H1 (cell line): ENCODE data around the gene CDK5R2. TPM values are rescaled to one million over a fixed set of nuclear protein-coding genes. Genes with fewer than 3 reads are reported as not detected.
A peak's percentile ranks its signal among the peaks of the same experiment; 100 is the strongest.

Source experiments
- CTCF ChIA-PET: fragments of 300-600 bp; sonication (Branson Sonifier 250); formaldehyde crosslinking; loops from one replicate; lab custom pipeline; 2021; ENCODE audit not compliant: partially characterized antibody; lab: Charles Lee
- POLR2A ChIA-PET: fragments of 300-600 bp; sonication (Branson Sonifier 250); formaldehyde crosslinking; loops from one replicate; lab custom pipeline; 2021; ENCODE audit warnings: inconsistent platforms; ENCODE audit not compliant: partially characterized antibody; lab: Charles Lee
- DNase-seq, 2 experiments: peaks; one replicate each; pipeline versions ENCODE4 v3.0.0 to v3.0.0-alpha.2; 2010 to 2022; ENCODE audit warnings: low spot score in 2 of 2, low read depth in 1 of 2, mixed read lengths in 1 of 2
- FAIRE-seq: peaks from 2 replicates; lab custom pipeline; 2011; peaks lifted over from hg19 to GRCh38; lab: Jason Lieb, UNC
- H2AFZ ChIP-seq: 2 replicates; pipeline ENCODE4 v1.8.1; 2012; ENCODE audit warnings: low read length, inconsistent platforms
- H2AK5ac ChIP-seq: 2 replicates; pipeline ENCODE4 v1.6.1; 2013; ENCODE audit warnings: low read depth, low read length
- H2BK120ac ChIP-seq: replicated peaks from 2 replicates; pipeline ENCODE3; 2013; ENCODE audit warnings: low read depth, low read length, inconsistent platforms
- H2BK12ac ChIP-seq: 2 replicates; pipeline ENCODE4 v1.6.1; 2013; ENCODE audit warnings: low read depth, low read length
- H2BK15ac ChIP-seq: 2 replicates; pipeline ENCODE4 v1.6.1; 2013; ENCODE audit warnings: low read length
- H2BK20ac ChIP-seq: 2 replicates; pipeline ENCODE4 v1.6.1; 2013; ENCODE audit warnings: low read length
- H2BK5ac ChIP-seq: 2 replicates; pipeline ENCODE4 v1.6.1; 2013; ENCODE audit warnings: low read depth, low read length
- H3K14ac ChIP-seq: 2 replicates; pipeline ENCODE4 v1.6.1; 2013; ENCODE audit warnings: inconsistent platforms; ENCODE audit not compliant: insufficient read length
- H3K18ac ChIP-seq: 2 replicates; pipeline ENCODE4 v1.6.1; 2013; ENCODE audit warnings: low read length; ENCODE audit errors: extremely low read depth
- H3K23ac ChIP-seq: 2 replicates; pipeline ENCODE4 v1.6.1; 2013; ENCODE audit warnings: inconsistent platforms; ENCODE audit not compliant: insufficient read length
- H3K23me2 ChIP-seq: 2 replicates; pipeline ENCODE4 v1.6.1; 2013; ENCODE audit warnings: low read depth, low read length
- H3K27ac ChIP-seq: 2 replicates; pipeline ENCODE4 v1.6.1; 2011; ENCODE audit warnings: low read depth, low read length, inconsistent platforms
- H3K27me3 ChIP-seq, 4 experiments: replicated peaks in 1 of 4; 1 replicate in 1 of 4; 2 replicates in 3 of 4; pipeline versions ENCODE4 v1.6.1 to v1.8.1; 2011 to 2013; ENCODE audit warnings: low read length in 3 of 4, mild to moderate bottlenecking in 3 of 4, inconsistent platforms in 2 of 4, mixed read lengths in 2 of 4, moderate library complexity in 1 of 4; ENCODE audit not compliant: control insufficient read depth in 3 of 4, insufficient read depth in 3 of 4; ENCODE audit errors: extremely low read depth in 1 of 4
- H3K36me3 ChIP-seq, 4 experiments: 2 replicates each; pipeline versions ENCODE4 v1.6.1 to v1.8.1; 2011 to 2013; ENCODE audit warnings: mild to moderate bottlenecking in 4 of 4, low read length in 3 of 4, moderate library complexity in 2 of 4, control low read depth in 1 of 4, inconsistent platforms in 1 of 4; ENCODE audit not compliant: insufficient read depth in 4 of 4, control insufficient read depth in 2 of 4
- H3K4ac ChIP-seq: replicated peaks from 2 replicates; pipeline ENCODE3; 2013; ENCODE audit warnings: low read length, low read depth, mixed read lengths, inconsistent platforms; ENCODE audit not compliant: insufficient read length
- H3K4me1 ChIP-seq, 4 experiments: replicated peaks in 1 of 4; 1 replicate in 1 of 4; 2 replicates in 3 of 4; pipeline versions ENCODE4 v1.6.1 to v1.8.1; 2011 to 2013; ENCODE audit warnings: low read length in 3 of 4, inconsistent platforms in 2 of 4, mixed read lengths in 1 of 4; ENCODE audit not compliant: insufficient read depth in 4 of 4, control insufficient read depth in 3 of 4
- H3K4me2 ChIP-seq, 2 experiments: 2 replicates each; pipeline versions ENCODE4 v1.6.1 to v1.8.1; 2011 to 2013; ENCODE audit warnings: low read depth in 2 of 2, low read length in 2 of 2, control low read depth in 1 of 2, inconsistent platforms in 1 of 2, mild to moderate bottlenecking in 1 of 2; ENCODE audit not compliant: insufficient read depth in 1 of 2
- H3K4me3 ChIP-seq, 4 experiments: fragments of 200-600, 300-600 bp in 1 of 4; sonication (generic), shearing (Covaris generic), sonication (Bioruptor Twin) in 1 of 4; 2 replicates each; pipeline versions ENCODE4 v1.5.1 to v1.8.1; 2011 to 2016; ENCODE audit warnings: low read length in 4 of 4, low read depth in 3 of 4, control low read depth in 2 of 4, inconsistent platforms in 2 of 4, mild to moderate bottlenecking in 2 of 4, mixed read lengths in 1 of 4, moderate library complexity in 1 of 4; ENCODE audit not compliant: insufficient read depth in 2 of 4; ENCODE audit errors: extremely low read depth in 1 of 4
- H3K56ac ChIP-seq: replicated peaks from 2 replicates; pipeline ENCODE3; 2013; ENCODE audit warnings: low read depth, mild to moderate bottlenecking, mixed read lengths, low read length, inconsistent platforms; ENCODE audit not compliant: insufficient read length
- H3K79me1 ChIP-seq: 2 replicates; pipeline ENCODE4 v1.6.1; 2013; ENCODE audit warnings: low read depth, low read length, control low read depth
- H3K79me2 ChIP-seq, 2 experiments: 2 replicates each; pipeline versions ENCODE4 v1.6.1 to v1.8.1; 2012 to 2013; ENCODE audit warnings: low read length in 2 of 2, mild to moderate bottlenecking in 2 of 2, inconsistent platforms in 1 of 2; ENCODE audit not compliant: insufficient read depth in 2 of 2, control insufficient read depth in 1 of 2
- H3K9ac ChIP-seq, 4 experiments: replicated peaks in 1 of 4; 1 replicate in 1 of 4; 2 replicates in 3 of 4; pipeline versions ENCODE4 v1.6.1 to v1.8.1; 2011 to 2013; ENCODE audit warnings: low read depth in 3 of 4, low read length in 3 of 4, control low read depth in 2 of 4, mild to moderate bottlenecking in 2 of 4, moderate library complexity in 2 of 4, inconsistent platforms in 1 of 4; ENCODE audit errors: extremely low read depth in 1 of 4
- H3K9me3 ChIP-seq, 2 experiments: 2 replicates each; pipeline versions ENCODE4 v1.6.1 to v1.8.1; 2012 to 2013; ENCODE audit warnings: mild to moderate bottlenecking in 2 of 2, moderate library complexity in 2 of 2, control low read depth in 1 of 2, inconsistent platforms in 1 of 2, low read depth in 1 of 2, low read length in 1 of 2, mixed read lengths in 1 of 2; ENCODE audit not compliant: insufficient read depth in 2 of 2
- H4K20me1 ChIP-seq, 2 experiments: replicated peaks in 1 of 2; 2 replicates each; pipeline versions ENCODE3 to v1.8.1; 2011 to 2013; ENCODE audit warnings: inconsistent platforms in 2 of 2, low read length in 2 of 2, mild to moderate bottlenecking in 1 of 2; ENCODE audit not compliant: insufficient read depth in 2 of 2, control insufficient read depth in 1 of 2
- H4K5ac ChIP-seq: 2 replicates; pipeline ENCODE4 v1.6.1; 2013; ENCODE audit warnings: low read length, low read depth, mixed read lengths, inconsistent platforms; ENCODE audit not compliant: insufficient read length
- H4K8ac ChIP-seq: 2 replicates; pipeline ENCODE4 v1.8.0; 2013; ENCODE audit warnings: mild to moderate bottlenecking, moderate library complexity, low read length, inconsistent platforms; ENCODE audit not compliant: insufficient read depth; ENCODE audit errors: extremely low read depth
- H4K91ac ChIP-seq: replicated peaks from 2 replicates; pipeline ENCODE3; 2013; ENCODE audit warnings: low read length, mixed read lengths, inconsistent platforms; ENCODE audit not compliant: insufficient read length
- EGR1 ChIP-seq: IDR thresholded peaks from 2 replicates; pipeline ENCODE4 v1.6.1; 2011; ENCODE audit warnings: low read depth, low read length, borderline replicate concordance
- JUN ChIP-seq: IDR thresholded peaks from 2 replicates; pipeline ENCODE4 v1.6.1; 2011; ENCODE audit warnings: low read depth, mild to moderate bottlenecking, improper control_type of control experiment, low read length
- JUND ChIP-seq: IDR thresholded peaks from 2 replicates; pipeline ENCODE4 v1.6.1; 2011; ENCODE audit warnings: mild to moderate bottlenecking, improper control_type of control experiment, low read length
- RFX5 ChIP-seq: IDR thresholded peaks from 2 replicates; pipeline ENCODE4 v1.6.1; 2011; ENCODE audit warnings: low read depth, low read length, improper control_type of control experiment, borderline replicate concordance
- RNF2 ChIP-seq: fragments of 200-900, 300-1000 bp; sonication (generic); IDR thresholded peaks from 2 replicates; pipeline ENCODE4 v1.7.1; 2016; ENCODE audit warnings: borderline replicate concordance, low read depth, mild to moderate bottlenecking, antibody characterized with exemption, low read length; ENCODE audit not compliant: poor library complexity, severe bottlenecking; ENCODE audit errors: missing control alignments
- SIRT6 ChIP-seq: IDR thresholded peaks from one replicate; pipeline ENCODE4 v1.7.1; 2012; ENCODE audit warnings: low read length, inconsistent platforms
- SP2 ChIP-seq: IDR thresholded peaks from 2 replicates; pipeline ENCODE4 v1.6.1; 2012; ENCODE audit warnings: mild to moderate bottlenecking, low read length, inconsistent platforms
- WGBS, 2 experiments: shearing (Covaris generic) in 1 of 2; methylation state at CpG; one replicate each; pipeline versions ENCODE4 v1.1.6 to v1.1.7; 2013 to 2015; ENCODE audit warnings: low lambda C conversion rate in 2 of 2, mixed read lengths in 2 of 2, inconsistent platforms in 1 of 2, low coverage in 1 of 2, missing lambda C conversion rate in 1 of 2; ENCODE audit not compliant: insufficient replicate concordance in 2 of 2, insufficient coverage in 1 of 2, insufficient read length in 1 of 2; ENCODE audit errors: extremely low coverage in 1 of 2, missing lambda C conversion rate in 1 of 2; 5-methylcytosine and 5-hydroxymethylcytosine counted together
- polyA plus RNA-seq, 7 experiments: library from polyadenylated mRNA; depleted of rRNA in 3 of 7; stranded (reverse) in 5 of 7; unstranded in 2 of 7; fragments of >200 nt in 5 of 7; fragments of 200-250 nt in 2 of 7; gene quantifications; 1 replicate in 5 of 7; 2 replicates in 1 of 7; 4 replicates in 1 of 7; pipeline versions ENCODE4 v1.2.1 to v1.2.3, GENCODE V29; 2011 to 2013; ENCODE audit warnings: missing spikeins in 2 of 7, mixed read lengths in 2 of 7
- total RNA-seq: library from RNA; stranded (reverse); fragmentation: NEBNext Ultra II Directional; extraction: Animal tissue kit (Norgen Biotek cat#: 25700); gene quantifications from 2 replicates; pipeline ENCODE4 v1.2.1, GENCODE V29; 2021
- TF ChIP-seq, protein P1 (sequence below): IDR thresholded peaks from 2 replicates; pipeline ENCODE4 v1.6.1; 2011; ENCODE audit warnings: low read length, improper control_type of control experiment

CDK5R2 gene
- total and polyA plus RNA-seq, 2 of the 8 experiments (the other 6 are each of a cell fraction or from before 2014, with no cell fraction given) = 0.14 TPM; not detected in 1

GRCh38 chr2:219003267-219003634, 43.8 kb downstream of the CDK5R2 start:
- no peak overlapping the region for H3K4ac ChIP-seq
- TF ChIP-seq, protein P1, sequence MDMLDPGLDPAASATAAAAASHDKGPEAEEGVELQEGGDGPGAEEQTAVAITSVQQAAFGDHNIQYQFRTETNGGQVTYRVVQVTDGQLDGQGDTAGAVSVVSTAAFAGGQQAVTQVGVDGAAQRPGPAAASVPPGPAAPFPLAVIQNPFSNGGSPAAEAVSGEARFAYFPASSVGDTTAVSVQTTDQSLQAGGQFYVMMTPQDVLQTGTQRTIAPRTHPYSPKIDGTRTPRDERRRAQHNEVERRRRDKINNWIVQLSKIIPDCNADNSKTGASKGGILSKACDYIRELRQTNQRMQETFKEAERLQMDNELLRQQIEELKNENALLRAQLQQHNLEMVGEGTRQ = no peak
- TF ChIP-seq RFX5 (no peak), RNF2 (no peak), EGR1 (no peak; the same call in 1 of the 2 replicates), SP2 (no peak), JUN (no peak), JUND (no peak), SIRT6 (no peak)
- FAIRE-seq (peak; percentile 63), DNase-seq (no peak)
- H3K4me2 ChIP-seq = peak overlapping the region; percentile 52 to 74
- no peak overlapping the region for H3K27ac ChIP-seq
- H2AFZ ChIP-seq = no peak overlapping the region
- CTCF ChIA-PET = interaction anchor here (0.5 to 19.5 kb wide), 35 partner anchors 8 to 310 kb away, joined by 3 to 284 read pairs (median 6); partner anchors contain the start of genes CFAP65, CRYBA2, FEV and IHH
- H3K14ac ChIP-seq = no peak overlapping the region
- H3K56ac ChIP-seq = no peak overlapping the region
- H4K20me1 ChIP-seq = peaks cover 1 to 7% of the 10 kb centered on the region in 2 experiments
- peaks cover 10% of the 10 kb centered on the region; the same call in 1 of the 2 replicates for H3K23me2 ChIP-seq
- no peak overlapping the region for H2BK12ac ChIP-seq
- no peaks in the 10 kb centered on the region for H3K9me3 ChIP-seq
- H3K4me1 ChIP-seq = peaks cover 0 to 32% (median 22%) of the 10 kb centered on the region in 4 experiments; a peak in 6 of 7 replicates
- 5% methylated on average over 20 of the region's 20 CpGs; no CpG with 5 or more reads in 1 of the 2 experiments for WGBS, 2 experiments
- H4K8ac ChIP-seq = no peak overlapping the region
- H2BK120ac ChIP-seq = no peak overlapping the region
- H3K18ac ChIP-seq = no peak overlapping the region
- H3K23ac ChIP-seq = no peak overlapping the region
- H4K5ac ChIP-seq = no peak overlapping the region
- no peak overlapping the region for H4K91ac ChIP-seq
- no peak overlapping the region for H2BK20ac ChIP-seq
- POLR2A ChIA-PET = no interaction called here
- no peak overlapping the region for H2BK5ac ChIP-seq
- H3K36me3 ChIP-seq = 0 out of 8 replicates have a peak, but pooled peaks cover 0 to 5% (median 0%) of the 10 kb centered on the region in 4 experiments
- H2AK5ac ChIP-seq = no peak overlapping the region
- H2BK15ac ChIP-seq = no peak overlapping the region
- peaks cover 59 to 78% (median 74%) of the 10 kb centered on the region in 4 experiments for H3K27me3 ChIP-seq
- H3K9ac ChIP-seq = no peak overlapping the region
- peak overlapping the region in 3 of 4 experiments; percentile 31 to 65 (median 51); a peak in 6 of 8 replicates for H3K4me3 ChIP-seq
- no peaks in the 10 kb centered on the region for H3K79me1 ChIP-seq
- no peaks in the 10 kb centered on the region for H3K79me2 ChIP-seq
